ENCODE results near the gene TC2N.

DNA sequence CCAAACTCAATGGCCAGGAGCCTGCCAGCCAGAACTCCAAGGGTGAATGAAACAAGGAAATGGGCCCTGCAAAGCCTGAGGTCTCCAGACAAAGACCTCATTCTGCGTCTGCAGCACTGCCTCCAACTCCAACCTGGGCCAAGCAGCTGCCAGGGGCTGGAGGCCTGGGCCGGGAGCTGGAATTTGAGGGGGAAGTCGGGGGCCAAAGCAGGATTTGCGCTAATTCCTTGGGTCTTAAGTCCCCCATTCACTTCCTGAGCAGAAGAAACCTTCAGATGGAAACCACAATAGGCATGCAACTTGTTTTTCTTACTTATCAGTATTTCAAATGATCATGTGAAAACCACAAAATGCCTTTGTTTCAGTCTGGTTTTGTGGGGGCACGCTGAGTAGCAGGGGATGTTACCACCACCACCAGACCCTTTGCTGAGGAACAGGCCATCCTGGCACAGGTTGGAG is 23.0 kb upstream of the TC2N start:
- TF ChIP-seq POLR2A (IDR thresholded peaks at IDR 0.05) (no peak), CTCF (IDR thresholded peaks at IDR 0.05) (no peak), EP300 (IDR thresholded peaks at IDR 0.05) (no peak)
